ENCODE measurements around the gene CACNA1C.

- TF ChIP-seq TAF1 (IDR thresholded peaks at IDR 0.05; ENCODE audit: borderline replicate concordance, low read depth, low read length) (no peak), EP300 (IDR thresholded peaks at IDR 0.05; ENCODE audit: borderline replicate concordance in 1 of 2, low read depth in 1 of 2, low read length in 1 of 2) (no peak), MAX (IDR thresholded peaks at IDR 0.05; ENCODE audit: low read depth) (no peak), POLR2AphosphoS5 (IDR thresholded peaks at IDR 0.05; ENCODE audit: low read depth, low read length) (no peak), TEAD4 (IDR thresholded peaks at IDR 0.05; ENCODE audit: borderline replicate concordance, insufficient read depth) (no peak), EZH2phosphoT487 (IDR thresholded peaks at IDR 0.05; ENCODE audit: borderline replicate concordance, low read depth) (no peak), MXI1 (IDR thresholded peaks at IDR 0.05; ENCODE audit: low read depth, low read length) (no peak), PBX3 (IDR thresholded peaks at IDR 0.05) (no peak), GATA2 (CRISPR knock-in tag; IDR thresholded peaks at IDR 0.05) (no peak)
- TF ChIP-seq, protein P1, sequence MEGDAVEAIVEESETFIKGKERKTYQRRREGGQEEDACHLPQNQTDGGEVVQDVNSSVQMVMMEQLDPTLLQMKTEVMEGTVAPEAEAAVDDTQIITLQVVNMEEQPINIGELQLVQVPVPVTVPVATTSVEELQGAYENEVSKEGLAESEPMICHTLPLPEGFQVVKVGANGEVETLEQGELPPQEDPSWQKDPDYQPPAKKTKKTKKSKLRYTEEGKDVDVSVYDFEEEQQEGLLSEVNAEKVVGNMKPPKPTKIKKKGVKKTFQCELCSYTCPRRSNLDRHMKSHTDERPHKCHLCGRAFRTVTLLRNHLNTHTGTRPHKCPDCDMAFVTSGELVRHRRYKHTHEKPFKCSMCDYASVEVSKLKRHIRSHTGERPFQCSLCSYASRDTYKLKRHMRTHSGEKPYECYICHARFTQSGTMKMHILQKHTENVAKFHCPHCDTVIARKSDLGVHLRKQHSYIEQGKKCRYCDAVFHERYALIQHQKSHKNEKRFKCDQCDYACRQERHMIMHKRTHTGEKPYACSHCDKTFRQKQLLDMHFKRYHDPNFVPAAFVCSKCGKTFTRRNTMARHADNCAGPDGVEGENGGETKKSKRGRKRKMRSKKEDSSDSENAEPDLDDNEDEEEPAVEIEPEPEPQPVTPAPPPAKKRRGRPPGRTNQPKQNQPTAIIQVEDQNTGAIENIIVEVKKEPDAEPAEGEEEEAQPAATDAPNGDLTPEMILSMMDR (IDR thresholded peaks at IDR 0.05), result no peak
- TF ChIP-seq, protein P2, sequence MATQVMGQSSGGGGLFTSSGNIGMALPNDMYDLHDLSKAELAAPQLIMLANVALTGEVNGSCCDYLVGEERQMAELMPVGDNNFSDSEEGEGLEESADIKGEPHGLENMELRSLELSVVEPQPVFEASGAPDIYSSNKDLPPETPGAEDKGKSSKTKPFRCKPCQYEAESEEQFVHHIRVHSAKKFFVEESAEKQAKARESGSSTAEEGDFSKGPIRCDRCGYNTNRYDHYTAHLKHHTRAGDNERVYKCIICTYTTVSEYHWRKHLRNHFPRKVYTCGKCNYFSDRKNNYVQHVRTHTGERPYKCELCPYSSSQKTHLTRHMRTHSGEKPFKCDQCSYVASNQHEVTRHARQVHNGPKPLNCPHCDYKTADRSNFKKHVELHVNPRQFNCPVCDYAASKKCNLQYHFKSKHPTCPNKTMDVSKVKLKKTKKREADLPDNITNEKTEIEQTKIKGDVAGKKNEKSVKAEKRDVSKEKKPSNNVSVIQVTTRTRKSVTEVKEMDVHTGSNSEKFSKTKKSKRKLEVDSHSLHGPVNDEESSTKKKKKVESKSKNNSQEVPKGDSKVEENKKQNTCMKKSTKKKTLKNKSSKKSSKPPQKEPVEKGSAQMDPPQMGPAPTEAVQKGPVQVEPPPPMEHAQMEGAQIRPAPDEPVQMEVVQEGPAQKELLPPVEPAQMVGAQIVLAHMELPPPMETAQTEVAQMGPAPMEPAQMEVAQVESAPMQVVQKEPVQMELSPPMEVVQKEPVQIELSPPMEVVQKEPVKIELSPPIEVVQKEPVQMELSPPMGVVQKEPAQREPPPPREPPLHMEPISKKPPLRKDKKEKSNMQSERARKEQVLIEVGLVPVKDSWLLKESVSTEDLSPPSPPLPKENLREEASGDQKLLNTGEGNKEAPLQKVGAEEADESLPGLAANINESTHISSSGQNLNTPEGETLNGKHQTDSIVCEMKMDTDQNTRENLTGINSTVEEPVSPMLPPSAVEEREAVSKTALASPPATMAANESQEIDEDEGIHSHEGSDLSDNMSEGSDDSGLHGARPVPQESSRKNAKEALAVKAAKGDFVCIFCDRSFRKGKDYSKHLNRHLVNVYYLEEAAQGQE (IDR thresholded peaks at IDR 0.05; ENCODE audit: low read depth, low read length), result no peak
- TF ChIP-seq, protein P3, sequence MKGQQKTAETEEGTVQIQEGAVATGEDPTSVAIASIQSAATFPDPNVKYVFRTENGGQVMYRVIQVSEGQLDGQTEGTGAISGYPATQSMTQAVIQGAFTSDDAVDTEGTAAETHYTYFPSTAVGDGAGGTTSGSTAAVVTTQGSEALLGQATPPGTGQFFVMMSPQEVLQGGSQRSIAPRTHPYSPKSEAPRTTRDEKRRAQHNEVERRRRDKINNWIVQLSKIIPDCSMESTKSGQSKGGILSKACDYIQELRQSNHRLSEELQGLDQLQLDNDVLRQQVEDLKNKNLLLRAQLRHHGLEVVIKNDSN (IDR thresholded peaks at IDR 0.05; ENCODE audit: borderline replicate concordance, low read depth), result no peak
Measured at GRCh38 chr12:2341051-2341751, 288.4 kb downstream of the CACNA1C start.
